ENCODE measurements around the gene FLNB. TPM values are rescaled to one million over a fixed set of nuclear protein-coding genes. Genes with fewer than 3 reads are reported as not detected.

FLNB gene
- total RNA-seq, 1 experiment from 2014 or later: 309 TPM

DNA sequence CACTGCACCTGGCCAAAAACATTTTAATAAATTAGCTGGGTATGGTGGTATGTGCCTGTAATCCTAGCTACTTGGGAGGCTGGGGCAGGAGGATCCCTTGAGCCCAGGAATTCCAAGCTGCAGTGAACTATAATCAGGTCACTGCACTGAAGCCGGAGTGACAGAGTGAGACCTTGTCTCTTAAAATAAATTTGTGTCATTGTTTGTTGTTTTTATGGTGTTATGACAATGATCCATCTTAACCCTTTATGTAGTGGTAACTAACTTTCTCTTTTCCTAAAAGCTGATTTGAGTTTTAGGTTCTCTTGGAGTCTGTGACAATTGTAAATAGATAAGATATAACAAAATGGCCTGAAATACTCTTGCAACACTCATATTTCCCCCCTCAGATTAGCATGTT lies 20.7 kb downstream of the FLNB start:
- no peaks in the 10 kb centered on the region for H3K27me3 ChIP-seq (ENCODE audit: control insufficient read depth, insufficient read depth, low read length)

DNA sequence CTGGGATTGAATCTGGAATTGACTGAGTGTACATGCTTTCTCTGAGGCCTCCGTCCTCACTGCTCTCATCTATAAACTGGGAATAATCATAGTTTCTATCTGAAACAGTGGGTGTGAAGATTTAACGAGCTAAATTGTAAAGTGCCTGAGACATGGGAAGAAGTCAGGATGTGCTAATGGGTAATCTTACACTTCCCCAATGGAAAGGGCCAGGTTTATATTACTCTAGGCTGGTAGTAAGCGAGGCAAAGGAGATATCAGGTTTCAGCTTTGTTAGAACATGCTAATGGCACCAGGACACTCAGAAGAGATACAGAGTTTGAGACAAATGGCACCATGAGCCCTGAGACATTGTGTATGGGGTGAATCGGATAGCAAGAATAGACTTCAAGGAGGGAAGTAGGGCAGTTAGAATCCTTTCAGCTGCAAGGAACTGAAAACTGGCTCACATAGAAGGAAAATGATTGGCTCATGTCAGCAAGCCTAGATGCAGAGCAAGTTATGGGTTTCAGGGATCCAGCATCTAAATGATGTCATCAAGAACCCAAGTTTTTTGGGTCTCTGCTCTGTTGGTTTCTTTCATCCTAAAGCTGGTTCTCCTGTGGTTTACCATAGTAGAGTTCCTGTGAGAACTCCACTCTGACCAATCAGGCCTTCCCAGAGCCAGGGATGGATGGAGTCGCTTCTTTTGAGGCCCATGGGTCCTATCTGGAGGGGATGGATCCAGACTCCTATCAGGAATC lies 21.8 kb downstream of the FLNB start:
- peak overlapping the region; percentile 51 for H3K27ac ChIP-seq (ENCODE audit: low read length)
- CTCF ChIA-PET: no interaction called here
- no peak for DNase-seq (ENCODE audit: low read depth, low spot score)
- H3K27me3 ChIP-seq (ENCODE audit: control insufficient read depth, insufficient read depth, low read length): no peaks in the 10 kb centered on the region
- no peak for ATAC-seq
- peaks cover 70% of the 10 kb centered on the region for H3K4me1 ChIP-seq (ENCODE audit: control insufficient read depth, insufficient read depth, low read length)
- intact Hi-C loops (cut with micrococcal nuclease; ENCODE audit: unreplicated experiment) (no loop called here), in situ Hi-C loops (cut with HindIII; ENCODE audit: low pct_unique_long_range_greater_than_20kb, low sequenced_read_pairs) (no loop called here)
- TSS peak; percentile 44 for BruUV-seq (replicated peaks)
- no peaks in the 10 kb centered on the region for H3K9me3 ChIP-seq (ENCODE audit: control insufficient read depth, insufficient read depth, low read depth, low read length)
- POLR2A ChIA-PET: no interaction called here
- no peaks in the 10 kb centered on the region for H3K36me3 ChIP-seq (ENCODE audit: control insufficient read depth, insufficient read depth, low read length)
- TF ChIP-seq, protein P1, sequence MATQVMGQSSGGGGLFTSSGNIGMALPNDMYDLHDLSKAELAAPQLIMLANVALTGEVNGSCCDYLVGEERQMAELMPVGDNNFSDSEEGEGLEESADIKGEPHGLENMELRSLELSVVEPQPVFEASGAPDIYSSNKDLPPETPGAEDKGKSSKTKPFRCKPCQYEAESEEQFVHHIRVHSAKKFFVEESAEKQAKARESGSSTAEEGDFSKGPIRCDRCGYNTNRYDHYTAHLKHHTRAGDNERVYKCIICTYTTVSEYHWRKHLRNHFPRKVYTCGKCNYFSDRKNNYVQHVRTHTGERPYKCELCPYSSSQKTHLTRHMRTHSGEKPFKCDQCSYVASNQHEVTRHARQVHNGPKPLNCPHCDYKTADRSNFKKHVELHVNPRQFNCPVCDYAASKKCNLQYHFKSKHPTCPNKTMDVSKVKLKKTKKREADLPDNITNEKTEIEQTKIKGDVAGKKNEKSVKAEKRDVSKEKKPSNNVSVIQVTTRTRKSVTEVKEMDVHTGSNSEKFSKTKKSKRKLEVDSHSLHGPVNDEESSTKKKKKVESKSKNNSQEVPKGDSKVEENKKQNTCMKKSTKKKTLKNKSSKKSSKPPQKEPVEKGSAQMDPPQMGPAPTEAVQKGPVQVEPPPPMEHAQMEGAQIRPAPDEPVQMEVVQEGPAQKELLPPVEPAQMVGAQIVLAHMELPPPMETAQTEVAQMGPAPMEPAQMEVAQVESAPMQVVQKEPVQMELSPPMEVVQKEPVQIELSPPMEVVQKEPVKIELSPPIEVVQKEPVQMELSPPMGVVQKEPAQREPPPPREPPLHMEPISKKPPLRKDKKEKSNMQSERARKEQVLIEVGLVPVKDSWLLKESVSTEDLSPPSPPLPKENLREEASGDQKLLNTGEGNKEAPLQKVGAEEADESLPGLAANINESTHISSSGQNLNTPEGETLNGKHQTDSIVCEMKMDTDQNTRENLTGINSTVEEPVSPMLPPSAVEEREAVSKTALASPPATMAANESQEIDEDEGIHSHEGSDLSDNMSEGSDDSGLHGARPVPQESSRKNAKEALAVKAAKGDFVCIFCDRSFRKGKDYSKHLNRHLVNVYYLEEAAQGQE (IDR thresholded peaks at IDR 0.05; ENCODE audit: insufficient read depth in 1 of 2, low read depth in 2 of 2, low read length in 1 of 2): no peak
- TF ChIP-seq TCF7L2 (IDR thresholded peaks at IDR 0.05; ENCODE audit: low read depth, low read length) (no peak), POLR2AphosphoS5 (IDR thresholded peaks at IDR 0.05; ENCODE audit: low read depth, low read length) (no peak), SIN3A (IDR thresholded peaks at IDR 0.05; ENCODE audit: borderline replicate concordance, insufficient read depth, low read depth, low read length) (no peak)
- TF ChIP-seq, protein P2, sequence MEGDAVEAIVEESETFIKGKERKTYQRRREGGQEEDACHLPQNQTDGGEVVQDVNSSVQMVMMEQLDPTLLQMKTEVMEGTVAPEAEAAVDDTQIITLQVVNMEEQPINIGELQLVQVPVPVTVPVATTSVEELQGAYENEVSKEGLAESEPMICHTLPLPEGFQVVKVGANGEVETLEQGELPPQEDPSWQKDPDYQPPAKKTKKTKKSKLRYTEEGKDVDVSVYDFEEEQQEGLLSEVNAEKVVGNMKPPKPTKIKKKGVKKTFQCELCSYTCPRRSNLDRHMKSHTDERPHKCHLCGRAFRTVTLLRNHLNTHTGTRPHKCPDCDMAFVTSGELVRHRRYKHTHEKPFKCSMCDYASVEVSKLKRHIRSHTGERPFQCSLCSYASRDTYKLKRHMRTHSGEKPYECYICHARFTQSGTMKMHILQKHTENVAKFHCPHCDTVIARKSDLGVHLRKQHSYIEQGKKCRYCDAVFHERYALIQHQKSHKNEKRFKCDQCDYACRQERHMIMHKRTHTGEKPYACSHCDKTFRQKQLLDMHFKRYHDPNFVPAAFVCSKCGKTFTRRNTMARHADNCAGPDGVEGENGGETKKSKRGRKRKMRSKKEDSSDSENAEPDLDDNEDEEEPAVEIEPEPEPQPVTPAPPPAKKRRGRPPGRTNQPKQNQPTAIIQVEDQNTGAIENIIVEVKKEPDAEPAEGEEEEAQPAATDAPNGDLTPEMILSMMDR (IDR thresholded peaks at IDR 0.05): no peak
- no peak overlapping the region for H3K4me3 ChIP-seq (ENCODE audit: low read depth in 2 of 2, low read length in 2 of 2)

More for the DNA sequence above, 20.7 kb downstream of the FLNB start:
- DNase-seq (ENCODE audit: low read depth, low spot score) (no peak), ATAC-seq (no peak)
- no peaks in the 10 kb centered on the region for H3K36me3 ChIP-seq (ENCODE audit: control insufficient read depth, insufficient read depth, low read length)
- intact Hi-C loops (cut with micrococcal nuclease; ENCODE audit: unreplicated experiment): no loop called here
- TF ChIP-seq TCF7L2 (IDR thresholded peaks at IDR 0.05; ENCODE audit: low read depth, low read length) (no peak), SIN3A (IDR thresholded peaks at IDR 0.05; ENCODE audit: borderline replicate concordance, insufficient read depth, low read depth, low read length) (no peak), POLR2AphosphoS5 (IDR thresholded peaks at IDR 0.05; ENCODE audit: low read depth, low read length) (no peak)
- TF ChIP-seq, protein P1 (IDR thresholded peaks at IDR 0.05; ENCODE audit: insufficient read depth in 1 of 2, low read depth in 2 of 2, low read length in 1 of 2): no peak
- in situ Hi-C loops (cut with HindIII; ENCODE audit: low pct_unique_long_range_greater_than_20kb, low sequenced_read_pairs): no loop called here
- POLR2A ChIA-PET: interaction anchor here (0.6 to 0.7 kb wide), 2 partner anchors 15 to 431 kb away, joined by 3 to 9 read pairs; no protein-coding TSS in a partner anchor
- H3K9me3 ChIP-seq (ENCODE audit: control insufficient read depth, insufficient read depth, low read depth, low read length): no peaks in the 10 kb centered on the region
- H3K4me3 ChIP-seq (ENCODE audit: low read depth in 2 of 2, low read length in 2 of 2): no peak overlapping the region
- CTCF ChIA-PET: interaction anchor here (0.6 kb wide), 2 partner anchors 66 to 278 kb away, joined by 3 to 6 read pairs; partner anchors contain the start of gene HTD2
- H3K4me1 ChIP-seq (ENCODE audit: control insufficient read depth, insufficient read depth, low read length): peaks cover 68% of the 10 kb centered on the region
- peak overlapping the region; percentile 27; the same call in 1 of the 2 replicates for H3K27ac ChIP-seq (ENCODE audit: low read length)
- BruUV-seq (replicated peaks): no TSS peak

Measured in Panc1 (cell line).